Left cardiac atrium (tissue), 2 donors: ENCODE results near the gene C3orf85. TPM values are rescaled to one million over a fixed set of nuclear protein-coding genes. Genes with fewer than 3 reads are reported as not detected.

ENCODE experiments used
- total RNA-seq, 2 donors: library from RNA; stranded (reverse); fragmentation: NEBNext Ultra II Directional; extraction: Animal tissue kit (Norgen Biotek cat#: 25700); gene quantifications; one replicate each; pipeline ENCODE4 v1.2.1, GENCODE V29; 2021
- donor health status: DM: no; HTN: yes; CAD: no; lungs with severe emphysema.
- donor health status: DM: yes; HTN: yes; CAD: no.

C3orf85 gene
- total RNA-seq, 2 donors from 2014 or later, result not detected

Other genes starting within 250 kb of the C3orf85 start
- not detected for gene GUCA1C, start 182.8 kb upstream of the C3orf85 start, total RNA-seq
- gene MORC1, start 18.6 kb upstream of the C3orf85 start, total RNA-seq, result not detected
- not detected for gene DPPA2, start 179.8 kb downstream of the C3orf85 start, total RNA-seq
- gene DPPA4, start 200.8 kb downstream of the C3orf85 start, total RNA-seq, result not detected